Tibial nerve (tissue), 4 donors: ENCODE results near the gene KRT34. TPM values are rescaled to one million over a fixed set of nuclear protein-coding genes. Genes with fewer than 3 reads are reported as not detected.

Experiments
- DNase-seq, 2 donors: peaks; one replicate each; pipeline ENCODE4 v3.0.0-alpha.2; 2019; ENCODE audit warnings: low spot score in 2 of 2
- H3K27ac ChIP-seq, 4 donors: fragments of 200-600 bp; sonication (generic) in 3 of 4; one replicate each; pipeline ENCODE4 v1.5.1; 2017 to 2019; ENCODE audit warnings: mild to moderate bottlenecking in 1 of 4
- H3K27me3 ChIP-seq, 2 donors: fragments of 200-600 bp; sonication (generic) in 1 of 2; one replicate each; pipeline versions ENCODE4 v1.5.1 to v1.6.0; 2017 to 2019
- H3K36me3 ChIP-seq, 3 donors: fragments of 200-600 bp; sonication (generic); one replicate each; pipeline ENCODE4 v1.5.1; 2018 to 2019
- H3K4me1 ChIP-seq, 4 donors: fragments of 200-600 bp; sonication (generic) in 3 of 4; one replicate each; pipeline ENCODE4 v1.5.1; 2017 to 2019
- H3K4me3 ChIP-seq, 4 donors: fragments of 200-600 bp; sonication (generic) in 3 of 4; one replicate each; pipeline ENCODE4 v1.5.1; 2017 to 2019; ENCODE audit warnings: mild to moderate bottlenecking in 1 of 4, moderate library complexity in 1 of 4
- H3K9me3 ChIP-seq, 4 donors: fragments of 200-600 bp; sonication (generic) in 3 of 4; one replicate each; pipeline ENCODE4 v1.5.1; 2017 to 2019
- EP300 ChIP-seq, 2 donors: sonication (generic); formaldehyde crosslinking; IDR thresholded peaks; one replicate each; pipeline ENCODE4 v1.6.1; 2017; ENCODE audit warnings: antibody characterized with exemption in 2 of 2, mild to moderate bottlenecking in 1 of 2
- POLR2A ChIP-seq, 2 donors: fragments of 450-650 bp; IDR thresholded peaks; one replicate each; pipeline ENCODE4 v1.6.1; 2017; ENCODE audit warnings: antibody characterized with exemption in 2 of 2, mild to moderate bottlenecking in 2 of 2, moderate library complexity in 2 of 2
- WGBS, 2 donors: methylation state at CpG; one replicate each; pipeline ENCODE4 v1.1.5; 2018; 5-methylcytosine and 5-hydroxymethylcytosine counted together
- total RNA-seq, 4 donors: library from RNA; depleted of rRNA; stranded (reverse); fragments of >200 nt; gene quantifications; one replicate each; pipeline ENCODE4 v1.1.0, GENCODE V29; 2016
- TF ChIP-seq, protein P1 (sequence below), 5 experiments: fragments of 200-600 bp in 3 of 5; fragments of 450-650 bp in 2 of 5; sonication (generic) in 3 of 5; IDR thresholded peaks; one replicate each; pipeline ENCODE4 v1.5.1; 2016 to 2019; ENCODE audit warnings: antibody characterized with exemption in 5 of 5, mild to moderate bottlenecking in 3 of 5, moderate library complexity in 2 of 5

The KRT34 gene
- total RNA-seq, 4 donors from 2014 or later: not detected

DNA sequence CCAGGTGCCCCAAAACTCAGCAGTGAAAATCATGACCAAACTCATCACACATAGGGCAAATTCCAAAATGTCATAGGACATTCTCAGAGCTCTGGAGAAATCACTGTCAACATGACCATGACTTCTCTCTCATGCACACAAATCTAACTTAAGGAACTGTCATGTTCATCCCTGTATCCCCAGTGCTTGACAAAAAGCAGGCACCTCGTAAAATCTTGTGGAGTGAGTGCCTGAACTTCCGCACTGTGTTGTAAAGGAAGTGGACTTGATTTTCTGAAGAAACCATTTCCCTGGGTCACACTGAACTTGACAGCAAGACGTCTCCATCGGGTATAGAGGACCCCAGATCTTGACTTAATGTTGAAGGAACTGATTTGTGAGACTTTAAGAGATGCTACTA, 39.5 kb upstream of the KRT34 start:
- H3K4me3 ChIP-seq: no peak overlapping the region
- DNase-seq: no peak
- H3K27me3 ChIP-seq: no peaks in the 10 kb centered on the region
- no peaks in the 10 kb centered on the region for H3K36me3 ChIP-seq
- TF ChIP-seq EP300 (IDR thresholded peaks at IDR 0.05) (no peak), POLR2A (IDR thresholded peaks at IDR 0.05) (no peak)
- TF ChIP-seq, protein P1, sequence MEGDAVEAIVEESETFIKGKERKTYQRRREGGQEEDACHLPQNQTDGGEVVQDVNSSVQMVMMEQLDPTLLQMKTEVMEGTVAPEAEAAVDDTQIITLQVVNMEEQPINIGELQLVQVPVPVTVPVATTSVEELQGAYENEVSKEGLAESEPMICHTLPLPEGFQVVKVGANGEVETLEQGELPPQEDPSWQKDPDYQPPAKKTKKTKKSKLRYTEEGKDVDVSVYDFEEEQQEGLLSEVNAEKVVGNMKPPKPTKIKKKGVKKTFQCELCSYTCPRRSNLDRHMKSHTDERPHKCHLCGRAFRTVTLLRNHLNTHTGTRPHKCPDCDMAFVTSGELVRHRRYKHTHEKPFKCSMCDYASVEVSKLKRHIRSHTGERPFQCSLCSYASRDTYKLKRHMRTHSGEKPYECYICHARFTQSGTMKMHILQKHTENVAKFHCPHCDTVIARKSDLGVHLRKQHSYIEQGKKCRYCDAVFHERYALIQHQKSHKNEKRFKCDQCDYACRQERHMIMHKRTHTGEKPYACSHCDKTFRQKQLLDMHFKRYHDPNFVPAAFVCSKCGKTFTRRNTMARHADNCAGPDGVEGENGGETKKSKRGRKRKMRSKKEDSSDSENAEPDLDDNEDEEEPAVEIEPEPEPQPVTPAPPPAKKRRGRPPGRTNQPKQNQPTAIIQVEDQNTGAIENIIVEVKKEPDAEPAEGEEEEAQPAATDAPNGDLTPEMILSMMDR (IDR thresholded peaks at IDR 0.05): no peak
- 77 to 81% methylated on average over 4 of the region's 4 CpGs for WGBS, 2 donors
- H3K9me3 ChIP-seq: no peaks in the 10 kb centered on the region
- H3K27ac ChIP-seq: no peak overlapping the region
- peaks cover 0 to 18% (median 0%) of the 10 kb centered on the region in 4 donors for H3K4me1 ChIP-seq

DNA sequence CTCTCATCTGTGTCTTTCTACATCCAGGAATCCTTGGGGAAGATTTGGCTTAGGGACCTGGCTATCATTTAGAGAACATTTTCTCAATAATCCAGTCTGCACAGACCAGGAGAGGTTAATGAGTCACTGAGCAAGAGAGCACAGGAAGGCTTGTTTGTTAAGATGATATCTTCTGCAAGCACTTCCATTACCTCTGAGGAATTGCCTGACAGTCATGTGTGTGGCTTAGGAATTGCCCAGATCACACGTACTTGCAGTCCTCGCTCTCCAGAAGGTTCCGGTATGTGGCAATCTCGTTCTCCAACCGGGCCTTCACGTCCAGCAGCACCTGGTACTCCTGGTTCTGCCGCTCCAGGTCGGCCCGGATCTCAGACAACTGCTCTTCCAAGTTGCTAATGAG, 39.0 kb upstream of the KRT34 start:
- Histone ChIP-seq H3K9me3 (no peaks in the 10 kb centered on the region), H3K27me3 (no peaks in the 10 kb centered on the region), H3K4me3 (no peak overlapping the region), H3K4me1 (peaks cover 0 to 23% (median 0%) of the 10 kb centered on the region in 4 donors), H3K36me3 (no peaks in the 10 kb centered on the region), H3K27ac (no peak overlapping the region)
- 75 to 91% methylated on average over 9 of the region's 9 CpGs for WGBS, 2 donors
- TF ChIP-seq, protein P1 (IDR thresholded peaks at IDR 0.05): no peak
- peak in 1 of 2 donors; percentile 38 for DNase-seq

DNA sequence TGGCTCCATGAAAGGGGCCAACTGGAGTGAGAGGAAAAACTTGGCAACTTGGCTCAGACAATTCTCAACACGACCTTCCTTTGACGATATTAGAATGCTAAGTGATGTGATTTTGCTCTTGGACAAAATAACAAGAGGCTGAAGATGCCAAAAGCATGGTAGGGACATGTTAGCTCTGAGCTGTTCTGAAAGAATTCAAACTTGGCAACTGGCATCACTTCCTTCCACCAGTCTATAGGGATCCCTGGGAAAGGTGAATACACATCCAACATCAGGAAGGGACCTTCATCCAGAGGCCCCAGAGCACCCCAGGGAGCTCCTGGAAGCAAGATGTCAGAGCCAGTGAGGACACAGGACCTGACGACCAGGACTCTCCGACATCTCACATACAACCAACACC, 38.0 kb upstream of the KRT34 start:
- no peaks in the 10 kb centered on the region for H3K27me3 ChIP-seq
- 62 to 72% methylated on average over 4 of the region's 4 CpGs for WGBS, 2 donors
- TF ChIP-seq POLR2A (IDR thresholded peaks at IDR 0.05): no peak
- TF ChIP-seq EP300 (IDR thresholded peaks at IDR 0.05): no peak
- TF ChIP-seq, protein P1 (IDR thresholded peaks at IDR 0.05): no peak
- H3K27ac ChIP-seq: no peak overlapping the region
- H3K36me3 ChIP-seq: no peaks in the 10 kb centered on the region
- H3K9me3 ChIP-seq: no peaks in the 10 kb centered on the region
- H3K4me3 ChIP-seq: no peak overlapping the region
- no peak for DNase-seq
- H3K4me1 ChIP-seq: peaks cover 0 to 29% (median 0%) of the 10 kb centered on the region in 4 donors

DNA sequence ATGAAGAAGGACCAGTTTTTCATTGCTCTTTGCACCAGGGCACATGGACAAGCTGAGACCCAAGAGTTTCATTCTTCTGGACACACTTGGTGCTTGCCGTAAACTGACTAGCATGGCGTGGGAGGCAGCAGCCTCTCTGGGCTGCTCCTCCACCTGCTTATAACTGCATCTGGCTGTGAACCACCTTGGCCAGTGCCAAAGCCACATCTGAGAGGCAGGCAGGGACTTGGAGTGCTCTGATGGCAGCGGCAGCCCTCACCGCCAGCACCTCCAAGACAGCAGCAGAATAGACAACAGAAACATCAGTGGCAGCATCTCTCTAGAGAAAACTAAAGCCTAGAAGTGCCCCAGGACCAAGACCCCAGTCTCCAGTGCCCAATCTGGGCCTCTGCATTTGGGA, 37.6 kb upstream of the KRT34 start:
- Histone ChIP-seq H3K27ac (no peak overlapping the region), H3K9me3 (no peaks in the 10 kb centered on the region), H3K27me3 (no peaks in the 10 kb centered on the region), H3K36me3 (no peaks in the 10 kb centered on the region), H3K4me1 (peaks cover 0 to 29% (median 0%) of the 10 kb centered on the region in 4 donors), H3K4me3 (no peak overlapping the region)
- DNase-seq: no peak
- TF ChIP-seq EP300 (IDR thresholded peaks at IDR 0.05) (no peak), POLR2A (IDR thresholded peaks at IDR 0.05) (no peak)
- TF ChIP-seq, protein P1 (IDR thresholded peaks at IDR 0.05): no peak
- 96% methylated on average over 4 of the region's 4 CpGs for WGBS, 2 donors

DNA sequence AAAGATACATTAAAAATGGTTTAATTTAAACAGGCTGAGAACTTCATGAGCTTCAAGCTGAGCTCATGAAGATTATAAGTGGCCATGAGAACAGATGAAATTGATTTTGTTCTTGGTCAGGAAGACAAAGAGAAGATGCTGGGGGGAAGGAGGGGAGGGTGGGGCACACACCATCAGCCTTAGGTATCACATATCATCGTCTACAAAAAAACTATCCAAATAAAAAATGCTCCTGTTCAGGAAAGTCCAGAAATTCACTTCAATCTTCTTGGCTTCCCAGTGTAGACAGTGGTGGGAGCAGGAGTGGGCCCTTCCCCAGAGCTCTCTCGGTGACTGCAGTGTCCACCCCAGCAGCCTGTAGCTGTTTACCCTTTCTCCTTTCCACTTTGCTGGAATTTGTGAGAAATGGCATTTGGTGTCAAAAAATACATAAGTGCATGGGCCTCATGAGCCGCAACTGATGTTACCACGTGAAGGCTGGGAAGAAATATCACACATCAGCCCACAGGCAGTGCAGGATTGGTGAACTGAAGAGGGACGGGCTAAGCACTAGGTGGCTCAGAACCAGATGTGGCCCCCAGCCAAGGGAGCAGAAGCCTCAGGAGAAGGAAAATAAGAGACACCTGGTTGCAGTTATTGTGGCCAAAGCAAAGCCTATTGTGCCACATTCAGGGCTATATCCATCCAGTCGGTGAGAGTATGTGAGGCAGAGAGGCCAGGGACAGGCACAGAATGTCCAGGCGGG, 36.2 kb upstream of the KRT34 start:
- no peak overlapping the region for H3K4me3 ChIP-seq
- no peaks in the 10 kb centered on the region for H3K27me3 ChIP-seq
- no peak for DNase-seq
- TF ChIP-seq, protein P1 (IDR thresholded peaks at IDR 0.05): no peak
- no peak for TF ChIP-seq POLR2A (IDR thresholded peaks at IDR 0.05)
- no peak for TF ChIP-seq EP300 (IDR thresholded peaks at IDR 0.05)
- H3K4me1 ChIP-seq: peaks cover 0 to 29% (median 0%) of the 10 kb centered on the region in 4 donors
- 84 to 90% methylated on average over 7 of the region's 7 CpGs for WGBS, 2 donors
- H3K9me3 ChIP-seq: no peaks in the 10 kb centered on the region
- H3K27ac ChIP-seq: no peak overlapping the region
- no peaks in the 10 kb centered on the region for H3K36me3 ChIP-seq
